ENCODE measurements around the gene SCUBE1.

Gene SCUBE1

GRCh38 chr22:43151251-43152002 lies 191.7 kb downstream of the SCUBE1 start, which contains the start of gene TSPO:
Gene TSPO (plus strand): TSS chr22:43151559. CDS start chr22:43159239, 7,680 bp downstream.
- DNase-seq, result peak; percentile 44

DNA sequence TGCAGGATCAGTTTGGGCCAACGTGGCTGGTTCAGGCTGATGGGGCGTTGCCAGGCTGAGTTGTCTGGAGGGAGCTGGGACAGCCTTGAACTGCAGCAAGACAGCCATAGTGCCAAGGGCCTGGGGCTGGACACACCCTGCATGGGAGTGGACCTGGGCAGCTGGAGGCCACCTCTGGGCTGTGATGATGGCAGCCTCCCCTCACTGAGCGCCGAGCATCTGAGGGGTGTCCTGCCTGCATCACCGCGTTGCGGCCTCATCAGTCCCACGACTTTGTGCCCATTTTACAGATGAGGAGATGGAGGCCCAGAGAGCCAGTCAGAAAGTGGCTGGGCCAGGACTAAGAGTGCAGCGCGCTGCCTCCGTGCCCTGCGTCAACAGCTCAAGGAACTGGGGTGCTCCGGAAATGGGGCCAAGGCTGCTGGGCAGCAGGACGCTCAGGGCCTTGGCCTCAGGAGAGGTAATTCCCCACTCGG lies 192.4 kb downstream of the SCUBE1 start:
- DNase-seq, result no peak

DNA sequence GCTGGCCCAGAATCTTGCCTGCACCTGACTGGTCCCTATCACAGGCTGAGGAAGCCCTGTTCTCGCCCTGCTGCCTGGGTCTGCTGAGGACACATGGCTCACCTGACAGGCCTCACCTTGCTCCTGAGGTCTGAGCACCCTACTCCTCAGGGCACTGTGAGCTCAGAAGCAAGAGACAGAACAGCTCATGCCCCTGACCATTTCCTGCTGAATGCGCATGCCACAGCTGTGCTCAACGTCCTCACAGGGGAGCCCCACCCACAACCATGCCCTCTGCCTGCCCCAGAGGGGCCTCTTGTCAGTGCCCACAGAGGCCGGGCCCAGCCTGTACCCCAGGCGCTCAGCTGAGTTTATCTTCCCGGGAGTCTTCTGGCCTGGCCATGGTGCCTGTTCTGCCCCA lies 194.6 kb downstream of the SCUBE1 start:
- no peak for DNase-seq

DNA sequence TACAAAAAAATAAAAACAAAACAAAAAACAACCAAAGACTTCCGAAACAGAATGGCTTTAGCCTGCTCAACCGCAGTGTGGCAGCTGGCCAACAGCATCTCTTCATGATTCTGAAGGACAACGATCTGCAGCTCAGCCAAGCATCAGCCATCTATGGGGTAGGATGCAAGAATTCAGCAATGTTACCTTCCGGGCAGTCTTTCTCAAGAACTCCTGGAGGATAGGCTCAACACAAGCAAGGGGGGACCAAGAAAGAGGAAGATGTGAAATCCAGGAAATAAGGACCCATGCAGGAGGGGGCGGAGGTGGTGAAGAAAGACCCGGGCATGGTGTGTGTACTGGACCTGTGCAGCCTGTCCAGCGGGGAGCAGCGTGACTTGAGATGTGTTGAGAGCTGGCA lies 195.4 kb downstream of the SCUBE1 start:
- no peak for DNase-seq

Data from stimulated activated CD4-positive, alpha-beta T cell treated with anti-CD3 and anti-CD28 coated beads, Interleukin-1b, Interleukin-23, amount 100 ng/mL, for 48 hours (primary cell).